NCI-H1694 (cell line): ENCODE measurements around the gene UBE3B.

Experiments used
- DNase-seq: peaks from one replicate; lab custom pipeline; 2025; lab: John Stamatoyannopoulos, UW

UBE3B gene

DNA sequence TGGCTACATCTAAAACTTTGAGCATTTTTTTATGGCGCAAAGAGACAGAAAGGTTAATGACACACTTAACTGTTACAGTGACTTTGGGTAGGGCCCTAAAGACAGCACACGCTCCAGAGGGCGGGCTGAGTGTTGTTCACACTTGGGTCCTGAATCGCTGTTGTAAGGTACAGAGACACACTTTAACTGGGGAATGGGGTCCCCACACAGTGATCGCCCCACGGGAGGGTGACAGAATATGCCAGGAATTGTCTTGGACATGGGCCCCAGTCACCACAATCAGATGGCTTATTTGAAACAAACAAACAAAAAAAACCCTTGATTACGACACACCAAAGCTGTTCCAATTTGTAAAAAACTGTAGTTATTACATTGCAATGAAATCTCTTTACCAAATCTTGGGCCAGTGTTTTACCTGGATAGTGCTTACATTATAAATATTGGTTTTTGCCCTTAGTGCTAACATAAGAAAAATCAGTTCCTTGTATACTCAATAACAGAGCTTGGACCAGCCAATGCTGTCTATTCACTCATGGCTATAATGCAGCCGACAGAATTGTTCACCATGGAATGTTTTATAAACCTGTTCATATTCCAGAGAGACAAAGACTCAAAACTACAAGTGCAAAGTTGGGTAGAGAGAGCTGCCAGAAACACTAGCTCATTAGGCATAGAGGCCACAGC, 28.6 kb upstream of the UBE3B start:
- DNase-seq, result no peak

DNA sequence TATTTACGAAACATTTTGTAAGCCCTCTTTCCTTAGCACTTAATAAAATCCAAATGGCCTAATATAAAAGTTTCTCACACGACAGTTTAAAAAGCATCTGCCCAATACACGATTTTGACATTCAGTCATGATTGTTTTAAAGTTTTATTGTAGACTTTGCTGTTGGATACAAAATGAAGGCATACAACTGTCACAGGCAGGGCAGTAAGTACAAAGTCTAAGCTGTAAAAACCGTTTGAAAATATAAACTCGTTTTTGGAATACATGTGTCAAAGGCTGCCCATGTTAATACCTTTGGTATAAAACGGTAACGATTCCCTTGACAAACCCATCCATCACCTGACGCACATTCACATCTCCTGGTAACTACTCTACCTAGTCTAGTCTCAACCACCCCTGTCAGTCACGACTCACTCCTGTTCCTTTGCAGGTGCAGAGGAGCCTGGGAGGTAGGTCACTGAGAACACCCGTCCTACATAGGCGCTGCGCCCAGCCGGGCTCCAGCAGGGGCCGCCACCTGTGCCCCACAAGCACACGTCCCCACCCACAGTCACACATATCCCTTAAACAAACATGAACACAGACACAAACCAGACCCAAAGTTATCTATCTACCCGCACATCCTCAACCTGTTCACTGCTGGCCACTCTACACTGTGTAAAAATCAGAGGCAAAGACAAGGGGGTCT, 27.4 kb upstream of the UBE3B start:
- no peak for DNase-seq

DNA sequence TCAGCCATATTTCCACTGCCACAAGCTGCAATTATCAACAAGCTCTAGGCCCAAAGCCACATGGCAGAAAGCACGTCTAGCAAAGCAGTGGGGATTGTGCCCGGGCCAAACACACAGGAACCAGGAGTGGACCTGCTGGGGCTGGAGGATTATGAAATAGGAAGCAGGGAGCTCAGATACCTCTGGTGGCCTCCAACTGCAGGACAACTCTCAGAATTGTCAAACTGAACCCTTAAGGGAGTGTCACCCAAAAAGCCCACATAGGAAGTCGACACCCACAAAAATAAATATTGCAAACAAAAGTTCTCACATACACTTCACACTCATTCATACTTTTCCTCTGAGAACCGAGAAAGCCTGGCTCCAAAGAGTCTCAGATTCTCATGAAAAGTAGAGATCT, 26.5 kb upstream of the UBE3B start:
- no peak for DNase-seq

DNA sequence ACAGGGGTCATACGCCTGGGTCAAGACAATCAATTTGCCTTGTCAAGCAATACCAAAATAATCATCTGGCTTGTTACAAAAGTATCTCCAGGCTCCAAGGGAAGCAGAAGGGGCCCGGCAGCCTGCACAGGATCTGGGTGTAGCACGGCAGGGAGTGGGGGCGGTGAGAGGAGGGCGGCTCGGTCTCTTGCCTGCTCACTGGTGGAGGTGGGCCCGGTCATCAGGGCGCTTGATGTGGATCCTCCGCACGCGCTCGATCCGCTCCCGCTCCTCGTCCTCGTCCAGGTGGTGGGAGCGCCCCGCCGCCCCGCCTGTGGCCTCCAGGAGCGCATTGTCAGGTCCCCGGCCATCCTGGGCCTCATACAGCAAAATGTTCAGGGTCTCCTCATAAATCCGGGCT, 26.0 kb upstream of the UBE3B start:
- DNase-seq, result no peak

DNA sequence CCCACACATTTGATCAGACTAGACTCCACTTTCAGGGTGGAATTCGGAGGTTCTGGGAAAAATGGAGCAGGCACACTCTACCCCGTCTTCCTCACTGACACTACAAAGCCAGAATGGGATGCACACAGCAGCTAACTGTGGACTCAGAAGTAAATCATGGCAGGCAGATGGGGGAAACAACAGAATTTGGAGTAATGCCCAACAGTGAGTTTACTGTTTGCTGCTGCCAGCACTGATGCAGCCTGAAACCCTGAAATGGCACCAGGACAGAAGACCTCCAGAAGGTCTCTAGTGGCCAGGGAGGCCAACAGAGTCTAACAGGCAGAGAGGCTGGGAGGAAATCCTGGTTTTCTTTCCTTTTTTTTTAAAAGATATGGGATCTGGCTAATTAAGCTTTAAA, 24.9 kb upstream of the UBE3B start:
- DNase-seq, result peak; percentile 87

DNA sequence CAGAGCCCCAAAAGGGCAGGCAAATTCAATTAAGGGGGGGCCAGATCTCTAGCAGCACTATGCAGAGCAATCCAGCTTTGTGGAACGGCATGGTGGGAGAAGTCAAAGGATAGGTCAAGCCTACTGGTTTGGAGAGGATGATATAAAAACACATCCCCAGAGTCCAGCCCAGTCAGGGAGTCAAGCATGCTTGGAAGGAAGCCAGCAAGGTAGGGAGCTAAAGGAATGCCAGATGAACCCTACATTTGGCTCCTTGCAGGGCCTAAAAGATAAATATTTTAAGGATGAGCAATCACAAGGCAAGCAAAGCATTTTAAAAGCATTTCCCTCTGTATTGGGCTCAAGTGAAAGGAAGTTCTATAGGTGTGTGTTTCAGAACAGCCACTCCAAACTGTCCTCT, 21.7 kb upstream of the UBE3B start:
- DNase-seq, result no peak

DNA sequence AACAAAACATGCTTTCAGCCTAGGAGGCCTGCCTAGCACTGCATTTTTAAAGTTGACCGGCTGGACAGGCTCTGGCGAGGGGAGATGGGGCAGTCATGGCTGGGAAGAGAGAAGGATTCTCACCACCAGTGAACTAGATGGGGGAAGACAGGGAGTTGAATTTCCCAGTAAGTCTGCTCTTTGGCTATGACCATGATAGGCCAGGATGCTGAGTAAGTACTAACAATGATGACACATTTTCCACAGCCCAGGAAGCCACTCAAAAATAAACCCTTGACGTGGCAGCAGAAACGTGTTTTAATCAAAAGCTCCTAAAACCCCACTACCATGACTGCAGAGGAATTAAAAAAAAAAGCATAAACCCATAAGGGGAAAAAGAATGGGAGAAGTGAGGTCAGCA, 19.3 kb upstream of the UBE3B start:
- no peak for DNase-seq

DNA sequence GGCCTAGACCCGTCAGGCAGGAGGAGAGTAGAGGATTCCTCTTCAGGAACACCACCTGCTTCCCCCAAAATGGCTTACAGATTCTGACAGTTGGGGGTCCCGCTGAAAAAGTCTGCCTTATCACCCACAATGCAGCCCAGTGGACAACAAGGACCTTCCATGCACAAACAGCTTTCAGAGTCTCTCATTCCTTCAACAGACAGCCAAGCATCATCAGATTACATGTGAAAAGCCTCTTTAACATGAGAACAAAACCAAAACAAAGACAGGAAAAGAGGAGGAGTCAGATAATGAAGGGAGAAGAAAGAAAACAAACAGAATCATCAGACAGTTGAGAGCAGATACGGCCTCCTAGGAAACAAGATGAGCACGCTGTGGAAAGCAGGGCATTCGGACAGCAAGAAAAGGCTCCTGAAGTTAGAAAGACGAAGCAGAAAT, 18.6 kb upstream of the UBE3B start:
- DNase-seq, result no peak

DNA sequence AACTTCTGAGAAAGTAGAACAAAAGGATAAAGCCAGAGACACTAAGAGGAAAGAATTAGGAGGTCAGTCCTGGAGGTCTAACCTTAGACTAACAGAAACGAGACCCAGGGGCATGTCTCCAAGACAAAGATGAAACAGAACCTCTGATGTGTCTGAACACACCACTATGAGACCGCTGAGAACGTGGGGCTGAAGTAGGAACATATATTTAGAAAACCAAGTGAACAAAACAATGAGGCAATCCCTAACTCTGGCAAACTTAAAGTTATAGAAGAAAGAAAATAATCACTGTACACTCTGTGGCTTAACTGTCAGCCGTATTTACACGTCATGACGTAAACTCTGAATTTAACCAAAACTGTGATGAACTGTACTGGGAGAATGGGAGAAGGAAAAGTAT, 18.2 kb upstream of the UBE3B start:
- DNase-seq, result no peak

DNA sequence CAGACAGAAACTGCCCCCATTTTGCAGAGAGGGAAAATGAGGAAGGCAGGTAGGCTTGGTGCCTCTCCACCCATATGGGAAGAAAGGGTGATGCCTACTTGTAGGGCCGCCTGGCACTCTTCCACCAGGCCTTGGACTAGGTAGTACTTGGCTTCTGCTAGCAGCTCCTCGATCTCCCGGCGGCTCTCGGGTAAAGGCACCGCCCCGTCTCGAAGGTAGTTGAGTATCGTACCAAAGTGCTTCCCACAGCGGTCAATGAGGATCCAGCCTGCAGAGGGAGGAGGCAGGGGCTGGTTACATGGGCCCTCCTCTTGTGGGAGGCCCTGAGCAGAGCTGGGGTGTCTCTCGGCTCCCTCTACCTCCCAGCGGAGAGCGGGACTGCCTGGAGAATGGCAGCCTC, 16.9 kb upstream of the UBE3B start:
- DNase-seq, result no peak

DNA sequence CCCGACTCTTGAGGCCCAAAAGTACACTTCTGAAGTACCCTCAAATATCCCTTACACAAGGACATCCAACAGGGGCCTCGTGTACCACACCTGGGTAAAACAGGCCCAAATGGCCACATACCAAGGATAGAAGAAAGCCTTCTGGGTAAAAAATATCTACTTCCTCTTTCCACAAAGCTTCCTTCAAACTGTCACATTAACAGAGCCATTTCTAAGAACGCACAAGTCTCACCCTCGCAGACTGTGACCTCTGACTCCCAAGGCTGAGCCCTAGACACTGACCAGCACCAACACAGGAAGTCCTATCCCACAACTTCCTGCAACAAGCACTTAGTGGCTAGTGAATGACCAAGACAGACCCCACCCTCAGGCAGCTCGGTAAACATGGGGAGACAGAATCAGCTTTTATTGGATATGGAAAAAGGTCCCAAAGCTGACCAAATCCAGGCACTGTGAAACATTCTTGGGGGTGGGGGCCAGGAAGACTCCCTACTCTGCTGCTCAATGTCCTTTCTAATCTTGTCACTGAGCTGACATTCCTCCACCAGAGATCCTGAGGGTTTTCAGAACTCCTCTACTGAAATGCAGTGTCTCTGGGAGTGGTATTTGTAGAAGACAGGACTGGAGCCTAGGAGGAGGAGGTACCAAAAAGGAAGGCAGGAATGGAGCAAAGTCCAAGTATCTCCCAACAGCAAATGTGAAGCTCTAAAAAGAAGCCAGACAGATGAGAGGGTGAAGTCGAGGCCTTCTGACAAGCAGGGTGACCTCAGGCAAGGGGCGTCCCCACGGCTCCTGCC, 16.2 kb upstream of the UBE3B start:
- no peak for DNase-seq

DNA sequence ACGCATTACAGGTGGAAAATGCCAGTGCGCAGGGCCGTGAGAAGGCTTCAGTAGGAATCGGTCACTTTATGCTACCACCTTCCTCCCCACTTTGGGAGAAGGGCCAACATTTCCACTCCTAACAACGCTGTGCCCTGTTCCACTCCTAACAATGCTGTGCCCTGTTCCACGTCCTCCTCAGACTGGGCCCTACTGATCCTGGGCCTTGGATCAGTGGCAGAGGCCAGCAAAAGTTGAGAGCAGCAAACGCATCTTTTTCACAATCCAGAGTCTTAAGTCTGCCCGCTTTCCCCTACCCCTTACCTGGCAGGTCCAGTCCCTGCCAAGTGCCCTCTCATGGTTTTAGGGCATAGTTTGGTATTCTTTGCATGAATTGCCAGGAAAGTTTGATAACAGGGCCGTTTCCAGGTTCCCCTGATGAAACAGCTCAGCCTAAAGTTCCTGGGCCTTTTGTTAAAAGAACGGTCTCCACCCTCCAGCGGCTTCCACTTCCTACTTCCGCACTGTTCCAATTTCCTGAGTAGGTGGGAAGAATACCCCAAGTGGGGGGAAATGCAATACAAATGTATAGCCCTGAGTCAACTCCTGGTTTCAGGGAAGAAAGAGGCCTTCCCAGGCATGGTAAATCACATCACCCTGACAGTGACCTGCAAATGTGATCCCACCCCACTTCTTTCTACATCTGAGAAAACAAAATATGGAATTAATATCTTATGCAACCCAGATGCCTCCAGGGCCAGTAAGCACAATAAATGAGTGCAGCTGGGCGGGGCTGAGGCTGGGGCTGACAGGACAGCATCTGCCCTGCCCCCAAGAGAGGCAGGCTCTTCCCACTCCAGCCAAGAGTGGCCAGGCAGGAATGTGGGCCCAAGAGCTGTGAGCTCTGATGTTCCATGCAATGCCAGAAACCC, 15.3 kb upstream of the UBE3B start:
- DNase-seq, result no peak

DNA sequence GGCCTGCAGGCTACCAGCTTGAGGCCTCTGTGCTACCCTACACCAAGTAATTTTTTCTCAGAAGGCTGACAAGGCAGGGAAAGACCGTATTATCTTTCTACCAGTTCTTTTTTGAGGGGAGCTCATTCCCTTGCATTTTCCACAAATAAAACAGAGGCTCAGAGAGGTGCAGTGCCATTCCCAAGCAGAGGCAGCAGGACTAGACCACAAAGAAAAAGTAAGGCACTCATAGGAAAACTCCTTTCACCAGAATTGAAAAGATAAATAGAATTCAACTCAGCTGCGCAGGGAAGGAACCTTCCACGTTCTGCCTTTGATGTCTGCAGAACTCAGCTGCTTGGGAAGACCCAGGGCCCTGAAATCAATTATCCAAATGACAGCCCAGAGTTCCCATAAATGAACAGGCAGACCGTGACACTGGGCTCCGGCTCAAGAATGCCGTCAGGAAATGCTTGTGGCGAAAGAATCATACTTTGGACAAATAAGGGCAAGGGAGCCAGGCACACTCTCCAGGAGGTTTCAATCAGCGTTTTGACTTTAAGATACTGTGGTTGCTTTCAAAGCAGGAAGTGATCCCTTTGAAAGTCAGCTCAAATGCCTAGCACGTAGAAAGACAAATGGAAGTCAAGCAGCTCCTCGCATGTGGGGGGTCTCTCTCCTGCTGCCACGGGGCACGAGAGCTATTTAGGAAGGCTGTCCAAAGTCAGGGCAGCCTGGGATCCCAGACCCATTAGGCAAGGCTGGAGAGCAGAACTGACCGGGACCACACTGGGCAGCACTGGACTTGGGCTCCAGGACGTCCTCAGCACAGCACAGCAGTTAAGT, 14.4 kb upstream of the UBE3B start:
- no peak for DNase-seq

DNA sequence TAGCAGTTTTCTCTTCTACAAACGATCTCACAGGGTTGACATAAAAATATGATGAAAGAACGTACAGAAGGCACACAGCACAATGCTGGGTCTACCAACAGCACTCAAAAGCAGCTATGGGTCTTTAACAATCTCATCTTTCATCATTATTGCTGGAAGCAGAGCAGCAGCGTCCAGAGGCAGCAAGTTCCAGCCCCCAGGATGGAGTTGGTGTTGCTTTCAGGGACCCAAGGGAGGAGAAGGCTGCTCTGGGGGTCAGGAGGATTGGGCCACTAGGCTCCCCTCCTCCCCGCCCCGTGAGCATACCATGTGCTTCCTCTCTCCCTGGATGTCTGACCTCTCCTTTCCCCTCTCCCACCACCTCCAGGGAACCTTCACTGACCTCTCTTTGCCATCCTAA, 13.7 kb upstream of the UBE3B start:
- DNase-seq, result no peak

DNA sequence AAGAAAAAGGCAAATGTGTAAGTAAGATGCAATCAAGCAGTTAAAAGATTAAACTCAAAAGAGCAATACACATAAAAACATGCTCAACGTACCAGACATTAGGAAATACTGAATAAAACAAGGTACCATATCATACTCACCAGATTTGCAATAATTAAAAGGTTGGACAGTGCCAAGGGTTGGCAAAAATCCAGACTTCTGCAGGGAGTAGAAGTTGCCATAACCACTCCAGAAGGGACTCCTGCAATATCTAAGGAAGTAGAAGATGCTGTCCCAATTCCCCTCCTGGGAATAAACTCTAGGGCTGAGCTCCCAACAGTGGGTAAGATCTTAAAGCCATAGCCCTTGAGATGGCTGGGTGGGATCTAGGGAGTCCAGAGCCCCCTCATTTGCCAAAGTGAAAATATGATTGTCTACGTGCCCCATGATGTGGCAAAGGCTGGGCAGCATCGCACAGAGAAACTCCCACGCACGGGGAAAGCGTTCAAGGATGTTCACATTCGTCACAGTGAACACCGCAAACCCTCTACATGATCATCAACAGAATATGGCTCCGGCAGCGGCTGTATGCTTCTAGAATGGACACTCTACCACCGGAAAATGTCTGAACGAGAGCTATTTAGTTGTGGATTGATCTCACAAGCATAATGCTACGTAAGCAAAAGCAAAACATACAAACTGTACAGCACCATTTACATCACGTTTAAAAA, 12.6 kb upstream of the UBE3B start:
- no peak for DNase-seq

DNA sequence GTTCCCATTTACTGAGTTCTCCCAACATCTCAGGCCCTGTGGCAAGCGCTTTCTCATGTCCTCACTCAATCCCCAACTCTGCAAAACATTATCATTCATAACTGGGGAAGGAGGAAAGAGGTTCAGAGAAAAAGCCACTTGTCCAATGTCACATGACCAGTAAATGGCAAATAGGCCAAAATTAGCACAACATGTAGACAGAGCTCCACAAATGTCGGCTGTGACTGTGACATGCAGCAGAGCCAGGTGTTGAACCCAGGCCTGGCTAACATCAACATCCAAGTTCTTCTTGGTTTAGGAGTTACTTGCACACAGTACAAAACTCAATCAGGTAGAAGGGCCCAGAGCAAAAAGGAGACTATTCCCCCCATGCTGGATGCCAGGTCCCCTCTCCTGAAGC, 11.1 kb upstream of the UBE3B start:
- no peak for DNase-seq

DNA sequence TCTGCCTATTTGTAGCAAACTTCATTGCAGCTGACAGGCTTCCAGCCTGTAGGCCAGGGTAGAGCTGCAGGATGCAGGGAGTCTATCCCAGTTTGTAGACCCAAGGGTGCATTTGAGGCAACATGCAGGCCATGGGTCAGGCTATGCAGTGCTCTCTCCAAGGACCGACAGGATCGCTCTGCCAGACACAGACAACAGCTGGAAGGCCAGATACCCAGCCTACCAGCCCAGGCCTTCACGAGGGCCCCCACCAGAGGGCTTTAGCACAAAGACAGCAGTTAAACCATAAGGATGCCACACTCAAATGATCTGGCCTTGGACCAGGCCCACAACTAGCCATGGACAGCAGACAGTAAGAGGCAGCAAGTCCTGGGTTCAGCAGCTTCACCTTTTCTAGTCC, 10.6 kb upstream of the UBE3B start:
- no peak for DNase-seq

DNA sequence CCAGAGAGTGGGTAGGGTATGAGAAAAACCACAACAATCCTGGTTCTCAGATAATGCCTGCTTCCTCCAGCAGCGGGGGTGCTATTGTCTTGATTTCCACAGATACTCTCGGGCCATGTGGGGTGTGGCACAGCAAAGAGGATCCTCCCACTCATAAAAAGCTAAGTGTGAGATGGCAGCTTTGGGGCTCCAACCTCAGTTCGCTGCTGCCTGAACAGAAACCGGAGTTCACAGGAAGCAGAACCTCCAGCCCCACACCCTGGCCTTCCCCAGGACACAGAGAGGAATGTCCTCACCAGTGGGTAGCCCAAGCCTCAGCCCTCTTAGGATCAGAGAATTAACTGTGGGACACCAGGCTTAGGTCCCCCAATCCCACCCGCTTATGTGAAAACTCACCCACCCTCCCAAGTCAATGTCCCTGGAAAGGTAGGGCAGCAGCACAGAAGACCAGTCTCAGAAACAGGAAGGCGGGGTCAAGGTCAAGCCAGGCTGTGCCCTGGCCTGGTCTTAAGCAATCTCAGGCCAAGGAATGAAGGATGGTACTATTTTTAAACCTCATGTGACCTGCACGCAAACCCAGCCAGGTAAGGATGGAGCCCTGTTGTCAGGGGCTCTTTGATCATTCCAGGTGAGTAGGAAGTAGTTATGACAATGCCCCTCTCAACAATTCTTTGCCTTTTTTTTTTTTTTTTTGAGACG, 9.3 kb upstream of the UBE3B start:
- no peak for DNase-seq

DNA sequence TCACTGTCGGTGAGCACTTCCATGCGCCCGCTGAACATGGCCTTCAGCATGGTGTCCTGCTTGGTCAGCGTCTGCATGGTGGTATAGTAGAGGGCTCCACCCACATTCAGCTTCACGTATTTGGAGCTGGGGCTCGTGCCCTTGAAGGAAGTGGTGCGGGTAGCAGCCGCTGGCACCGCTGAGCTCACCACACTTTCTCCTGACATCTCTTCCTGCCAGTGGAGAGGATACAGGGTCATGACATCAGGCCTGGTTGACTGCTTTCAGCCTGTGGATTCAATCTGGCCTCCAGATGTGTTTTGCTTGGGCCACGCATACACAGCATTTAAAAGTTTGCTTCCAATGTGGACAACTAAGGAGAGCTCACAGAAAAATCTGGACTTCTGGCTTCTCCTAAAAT, 7.9 kb upstream of the UBE3B start:
- no peak for DNase-seq

DNA sequence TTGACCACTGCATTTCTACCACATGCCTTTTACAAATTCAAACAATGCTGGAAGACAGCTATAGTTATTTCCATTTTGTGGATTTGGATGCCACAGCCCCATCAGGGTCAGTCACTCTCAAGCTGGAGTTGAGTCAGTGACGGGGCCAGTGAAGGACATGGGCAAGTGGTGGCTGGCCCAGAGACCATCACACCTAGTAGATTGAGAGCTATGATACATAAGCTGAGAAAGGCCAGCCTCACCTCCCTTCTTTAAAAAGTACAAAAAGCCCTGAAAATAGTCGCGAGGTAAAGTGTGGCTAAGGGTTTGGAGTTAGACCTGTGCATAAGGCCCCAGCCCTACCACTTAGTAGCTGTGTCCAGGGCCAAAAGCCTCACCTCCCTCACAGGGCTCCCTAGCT, 4.4 kb upstream of the UBE3B start:
- DNase-seq, result no peak
